GM12801 (cell line): Measurements from ENCODE around the gene RPL10.

Experiments
- CTCF ChIP-seq: IDR thresholded peaks from one replicate; pipeline ENCODE4 v1.5.1; 2011; ENCODE audit warnings: control low read depth; ENCODE audit not compliant: insufficient read length; ENCODE audit errors: extremely low read depth

Gene RPL10

GRCh38 chrX:154381271-154381670, 16.9 kb upstream of the RPL10 start:
- no peak for TF ChIP-seq CTCF

GRCh38 chrX:154382483-154383069, 15.6 kb upstream of the RPL10 start:
- no peak for TF ChIP-seq CTCF

GRCh38 chrX:154383359-154384283, 14.6 kb upstream of the RPL10 start:
- no peak for TF ChIP-seq CTCF

DNA sequence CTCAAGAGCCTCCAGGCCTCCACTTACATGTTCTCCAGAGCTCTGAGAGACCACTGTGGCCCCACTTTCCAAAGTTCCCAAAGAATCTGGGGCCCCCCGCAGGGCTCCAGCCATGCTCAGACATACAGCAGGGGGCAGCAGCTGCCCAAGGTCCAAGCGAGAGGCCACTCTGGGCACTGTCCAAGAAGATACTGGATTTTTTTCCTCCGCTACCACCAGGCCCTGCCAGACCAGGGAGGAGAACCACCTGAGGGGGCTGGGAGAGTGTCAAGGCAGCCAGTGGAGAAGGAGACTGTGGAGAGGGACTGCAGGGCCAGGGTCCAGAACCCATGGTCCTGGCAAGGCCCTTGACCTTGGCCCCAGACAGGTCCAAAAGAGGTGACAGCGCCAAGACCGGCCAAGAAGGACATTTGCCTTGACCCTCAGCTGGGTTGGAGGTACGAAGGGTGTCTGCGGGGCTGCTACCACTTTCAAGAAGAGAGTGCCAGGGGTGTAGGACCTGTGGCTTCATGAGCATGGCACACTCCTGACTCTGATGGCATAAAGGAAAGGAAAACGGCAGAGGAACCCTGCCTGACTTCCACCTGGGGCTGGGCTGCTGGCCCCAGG, 13.8 kb upstream of the RPL10 start:
- no peak for TF ChIP-seq CTCF

DNA sequence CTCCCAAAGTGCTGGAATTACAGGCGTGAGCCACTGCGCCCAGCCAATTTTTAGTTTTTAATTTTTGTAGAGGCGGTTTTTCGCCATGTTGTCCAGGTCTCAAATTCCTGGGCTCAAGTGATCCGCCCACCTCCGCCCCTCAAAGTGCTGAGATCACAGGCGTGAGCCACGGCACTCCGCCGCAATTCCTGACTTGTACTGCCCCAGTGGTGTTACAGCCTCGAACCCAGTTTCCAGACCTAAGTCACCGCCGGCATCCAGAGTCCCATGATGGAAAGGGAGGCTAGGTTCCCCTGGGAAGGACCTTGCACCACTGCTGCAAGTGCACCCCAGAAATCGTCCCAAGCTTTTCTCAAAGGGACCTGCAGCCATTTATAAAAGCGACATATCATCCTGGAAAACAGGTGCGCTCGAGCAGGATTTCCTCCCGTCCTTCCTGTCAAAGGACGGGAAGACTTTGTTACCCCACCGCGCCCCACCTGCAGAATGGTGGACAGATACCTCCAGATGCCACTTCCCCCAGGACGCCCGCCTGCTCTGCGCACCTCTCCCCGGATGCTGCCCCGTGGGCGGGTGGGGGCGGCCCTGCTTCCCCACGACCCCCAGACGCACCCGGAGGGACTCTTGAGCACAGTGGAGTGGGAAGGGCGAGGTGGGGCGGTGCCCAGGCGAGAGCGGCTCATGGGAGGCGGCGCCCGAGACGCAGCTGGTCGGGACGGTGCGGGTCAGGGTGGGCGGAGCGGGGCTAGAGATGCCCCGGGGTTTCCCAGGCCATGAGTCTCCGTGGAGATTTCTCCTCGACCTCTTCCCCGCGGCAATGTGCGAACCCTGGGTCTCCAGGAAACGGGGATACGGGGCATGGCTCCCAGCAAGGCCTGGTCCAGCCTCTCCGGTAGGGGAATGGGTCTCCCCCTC, 947 bp upstream of the RPL10 start:
- TF ChIP-seq CTCF, result no peak

DNA sequence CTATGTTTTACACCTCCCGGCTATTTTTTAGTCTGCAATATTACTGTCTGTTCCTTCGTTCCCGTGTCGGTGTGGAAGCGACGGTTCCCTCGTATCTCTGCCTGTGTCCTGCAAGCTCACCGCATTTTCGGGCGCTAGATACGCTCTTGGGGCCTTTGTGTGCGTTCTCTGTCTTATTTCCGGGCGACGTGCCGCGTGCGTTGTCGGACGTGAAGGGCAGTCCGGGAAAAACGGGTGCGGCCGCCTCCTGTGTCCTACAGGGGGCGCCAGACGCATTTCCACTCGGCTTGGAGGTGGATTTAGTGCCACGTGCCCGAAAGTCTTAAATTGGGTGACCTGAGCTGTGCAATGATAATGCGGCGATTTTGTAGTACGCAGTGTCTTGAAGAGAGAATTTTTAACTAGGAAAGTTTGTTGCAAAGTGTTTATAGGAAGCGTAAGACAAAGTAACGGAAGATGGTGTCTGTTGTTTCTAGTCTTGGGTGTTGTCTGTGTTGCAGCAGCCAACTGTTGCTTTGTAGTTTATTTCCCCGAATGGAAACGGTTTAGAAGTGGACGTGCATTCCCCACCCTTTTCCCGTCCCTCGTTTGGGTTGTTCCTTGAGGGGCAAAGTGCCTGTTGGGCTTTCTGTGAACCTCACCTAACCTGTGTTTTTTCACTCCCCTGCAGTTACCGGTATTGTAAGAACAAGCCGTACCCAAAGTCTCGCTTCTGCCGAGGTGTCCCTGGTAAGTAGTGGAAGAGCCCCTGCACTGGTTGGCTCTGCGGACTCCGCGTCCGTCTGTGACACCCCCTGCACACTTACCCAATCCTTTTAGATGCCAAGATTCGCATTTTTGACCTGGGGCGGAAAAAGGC, 720 bp downstream of the RPL10 start:
- no peak for TF ChIP-seq CTCF
